Kidney (tissue), 14 donors: ENCODE data around the gene COL15A1. TPM values are rescaled to one million over a fixed set of nuclear protein-coding genes. Genes with fewer than 3 reads are reported as not detected.

Experiments
- DNase-seq, 5 donors: peaks; one replicate each; pipeline ENCODE4 v3.0.0-alpha.2; 2013 to 2020
- FAIRE-seq: peaks from 2 replicates; lab custom pipeline; 2012; peaks lifted over from hg19 to GRCh38; lab: Jason Lieb, UNC
- H3K27ac ChIP-seq, 2 donors: one replicate each; pipeline ENCODE4 v1.7.0; 2013; ENCODE audit warnings: low read depth in 2 of 2, low read length in 2 of 2, inconsistent platforms in 1 of 2
- H3K27me3 ChIP-seq: one replicate; pipeline ENCODE4 v1.7.1; 2013; ENCODE audit warnings: low read length, inconsistent platforms; ENCODE audit not compliant: control insufficient read depth, insufficient read depth
- H3K36me3 ChIP-seq, 3 donors: one replicate each; pipeline versions ENCODE4 v1.7.0 to v1.7.1; 2013; ENCODE audit warnings: low read length in 3 of 3, control low read depth in 1 of 3, inconsistent platforms in 1 of 3; ENCODE audit not compliant: insufficient read depth in 3 of 3, control insufficient read depth in 2 of 3
- H3K4me1 ChIP-seq, 3 donors: one replicate each; pipeline versions ENCODE4 v1.7.0 to v1.7.1; 2013; ENCODE audit warnings: low read length in 3 of 3, inconsistent platforms in 1 of 3, low read depth in 1 of 3; ENCODE audit not compliant: control insufficient read depth in 2 of 3, insufficient read depth in 2 of 3
- H3K4me3 ChIP-seq, 3 donors: one replicate each; pipeline versions ENCODE4 v1.7.0 to v1.8.1; 2013; ENCODE audit warnings: low read length in 3 of 3, control low read depth in 1 of 3, inconsistent platforms in 1 of 3
- H3K9ac ChIP-seq, 3 donors: one replicate each; pipeline versions ENCODE4 v1.7.0 to v1.7.1; 2013; ENCODE audit warnings: low read length in 3 of 3, control low read depth in 1 of 3, inconsistent platforms in 1 of 3
- H3K9me3 ChIP-seq, 3 donors: one replicate each; pipeline versions ENCODE4 v1.7.0 to v1.7.1; 2013; ENCODE audit warnings: low read length in 3 of 3, control low read depth in 1 of 3, inconsistent platforms in 1 of 3; ENCODE audit not compliant: control insufficient read depth in 2 of 3, insufficient read depth in 1 of 3
- CTCF ChIP-seq: IDR thresholded peaks from 3 replicates; pipeline ENCODE4 v1.5.1; 2012; ENCODE audit warnings: mild to moderate bottlenecking, moderate library complexity, borderline replicate concordance; ENCODE audit not compliant: insufficient read depth; ENCODE audit errors: extremely low read depth
- intact Hi-C: fragments of 100-400 bp; cut with DNase I; formaldehyde crosslinking; loops from one replicate; pipeline ENCODE4 v1.11.1; 2022
- polyA plus RNA-seq: library from polyadenylated mRNA; stranded (reverse); fragments of 350-450 nt; fragmentation: Illumina TruSeq; extraction: RNeasy Lipid Tissue Mini Kit (QIAGEN cat#74804); gene quantifications from one replicate; pipeline ENCODE4 v1.2.3, GENCODE V29; 2014; ENCODE audit warnings: low read depth, low replicate concordance; ENCODE audit not compliant: insufficient read depth
- total RNA-seq: library from RNA; stranded (reverse); fragmentation: NEBNext Ultra II Directional; extraction: Animal tissue kit (Norgen Biotek cat#: 25700); gene quantifications from one replicate; pipeline ENCODE4 v1.2.1, GENCODE V29; 2021
- donor health status: control.
- donor health status: control.
- donor health status: control.
- donor health status: control.
- donor health status: control.
- donor health status: DM: yes; HTN: yes; CAD: no.
- donor health status: Normal renal cell carcinoma (clear cell type).

COL15A1 gene
- total and polyA plus RNA-seq, 2 donors from 2014 or later: 4.7 to 42.0 TPM

GRCh38 chr9:98989036-98990000 is 45.6 kb downstream of the COL15A1 start:
- peaks cover 0 to 13% (median 0%) of the 10 kb centered on the region in 3 donors for H3K4me1 ChIP-seq
- FAIRE-seq: no peak
- H3K9me3 ChIP-seq: no peaks in the 10 kb centered on the region
- intact Hi-C loops: no loop called here
- H3K27me3 ChIP-seq: no peaks in the 10 kb centered on the region
- H3K4me3 ChIP-seq: no peak overlapping the region
- peak overlapping the region in 1 of 3 donors; percentile 3 for H3K9ac ChIP-seq
- DNase-seq: peak in 2 of 5 donors; percentile 20 to 89
- H3K36me3 ChIP-seq: no peaks in the 10 kb centered on the region
- TF ChIP-seq CTCF: no peak
- peak overlapping the region; percentile 54 to 59 for H3K27ac ChIP-seq

- Histone ChIP-seq H3K4me3 (no peak overlapping the region), H3K27me3 (no peaks in the 10 kb centered on the region), H3K4me1 (peaks cover 0 to 15% (median 0%) of the 10 kb centered on the region in 3 donors), H3K36me3 (no peaks in the 10 kb centered on the region), H3K27ac (peak overlapping the region in 1 of 2 donors; percentile 23), H3K9ac (peak overlapping the region in 1 of 3 donors; percentile 3), H3K9me3 (no peaks in the 10 kb centered on the region)
- DNase-seq: no peak
- no peak for FAIRE-seq
- intact Hi-C loops: loop anchor here (10.0 kb wide), 1 partner anchor 126 kb away; no protein-coding TSS in a partner anchor
- TF ChIP-seq CTCF: no peak
Observed at GRCh38 chr9:98990181-98990870, 46.6 kb downstream of the COL15A1 start.

GRCh38 chr9:98992107-98992884 is 48.6 kb downstream of the COL15A1 start:
- TF ChIP-seq CTCF: no peak
- FAIRE-seq (no peak), DNase-seq (no peak)
- intact Hi-C loops: loop anchor here (10.0 kb wide), 1 partner anchor 127 kb away; no protein-coding TSS in a partner anchor
- H3K4me1 ChIP-seq: peaks cover 0 to 15% (median 0%) of the 10 kb centered on the region in 3 donors
- H3K27me3 ChIP-seq: no peaks in the 10 kb centered on the region
- no peak overlapping the region for H3K9ac ChIP-seq
- H3K4me3 ChIP-seq: no peak overlapping the region
- H3K36me3 ChIP-seq: no peaks in the 10 kb centered on the region
- H3K9me3 ChIP-seq: no peaks in the 10 kb centered on the region
- H3K27ac ChIP-seq: no peak overlapping the region
